HS-5 (cell line): ENCODE results near the gene EIF3L.

ENCODE experiments used
- DNase-seq: peaks from one replicate; pipeline ENCODE4 v3.0.0-alpha.2; 2012; ENCODE audit warnings: low read depth

The EIF3L gene

DNA sequence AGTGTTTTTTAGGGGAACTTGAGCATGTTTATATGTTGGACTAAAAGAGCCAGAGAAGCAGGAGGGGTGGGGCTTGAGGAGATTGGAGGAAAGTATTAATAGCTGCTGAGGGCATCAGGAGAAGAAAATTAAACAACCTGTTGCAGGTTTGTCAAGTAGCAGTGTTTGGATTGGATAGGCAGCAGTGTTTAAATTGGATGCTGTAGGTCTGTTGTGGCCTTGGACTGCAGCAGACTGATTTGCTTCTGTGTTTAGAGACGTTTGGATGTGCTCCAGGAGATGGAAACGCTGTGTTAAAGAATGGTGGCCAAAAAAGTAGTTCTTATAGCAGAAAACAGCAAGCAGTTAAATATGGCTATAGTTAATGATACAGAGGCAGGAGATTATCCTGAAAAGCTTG is 5.7 kb downstream of the EIF3L start:
- no peak for DNase-seq

- no peak for DNase-seq
These were observed 6.2 kb downstream of the EIF3L start for GRCh38 chr22:37855462-37855861.

- DNase-seq, result no peak
These were observed 11.7 kb downstream of the EIF3L start for GRCh38 chr22:37860796-37861421.

- no peak for DNase-seq
These were observed 13.5 kb downstream of the EIF3L start for GRCh38 chr22:37862570-37863325.

- no peak for DNase-seq
These were observed 16.3 kb downstream of the EIF3L start for GRCh38 chr22:37865510-37865909.

- no peak for DNase-seq
These were observed 21.1 kb downstream of the EIF3L start for GRCh38 chr22:37870273-37870672.

DNA sequence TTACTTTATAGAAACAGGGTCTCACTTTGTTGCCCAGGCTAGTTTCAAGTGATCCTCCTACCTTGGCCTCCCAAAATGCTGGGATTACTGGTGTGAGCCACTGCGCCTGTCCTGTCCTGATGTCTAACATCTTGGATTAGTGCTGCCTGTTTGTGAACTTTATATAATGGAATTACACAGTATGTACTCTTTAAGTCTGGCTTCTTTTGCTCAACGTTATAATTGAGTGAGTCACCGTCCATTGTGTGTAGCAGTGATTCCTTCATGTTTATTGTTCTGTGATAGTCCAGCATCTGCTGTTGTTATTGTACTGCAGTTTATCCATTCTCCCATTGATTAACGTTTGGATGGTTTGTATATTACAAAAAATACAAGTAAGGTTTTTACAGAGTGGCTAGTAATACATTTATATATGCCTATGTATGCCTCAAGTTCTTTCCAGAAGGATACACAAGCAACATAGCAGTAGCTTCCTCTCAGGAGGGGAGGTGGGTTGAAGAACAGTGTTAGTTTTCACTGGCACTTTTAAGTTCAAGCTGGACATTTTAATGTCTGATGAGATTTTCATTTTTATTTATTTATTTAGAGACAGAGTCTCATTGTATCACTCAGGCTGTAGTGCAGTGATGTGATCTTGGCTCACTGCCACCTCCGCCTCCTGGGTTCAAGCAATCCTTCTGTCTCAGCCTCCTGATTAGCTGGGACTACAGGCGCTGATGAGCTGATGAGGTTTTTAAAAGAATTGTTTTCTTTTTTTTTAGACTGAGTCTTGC is 31.6 kb downstream of the EIF3L start:
- DNase-seq, result peak; percentile 36

DNA sequence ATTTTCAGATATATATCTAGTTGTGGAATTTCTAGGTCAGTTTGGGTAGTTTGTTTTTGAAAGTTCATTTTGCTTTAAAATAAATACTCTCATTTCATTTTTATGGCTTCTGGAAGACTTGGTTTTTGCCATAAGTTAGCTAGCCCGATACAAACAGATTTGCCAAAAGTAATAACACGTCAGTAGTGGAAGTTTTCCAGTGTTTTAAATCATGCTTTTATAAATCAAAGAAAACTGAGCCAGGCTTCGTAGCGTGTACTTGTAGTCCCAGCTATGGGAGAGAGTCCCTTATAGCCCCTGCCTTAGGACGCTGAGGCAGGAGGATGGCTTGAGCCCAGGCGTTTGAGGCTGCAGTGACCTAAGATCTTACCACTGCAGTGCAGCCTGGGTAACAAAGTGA is 35.2 kb downstream of the EIF3L start:
- no peak for DNase-seq

- no peak for DNase-seq
These were observed 38.6 kb downstream of the EIF3L start for GRCh38 chr22:37887584-37888378.

DNA sequence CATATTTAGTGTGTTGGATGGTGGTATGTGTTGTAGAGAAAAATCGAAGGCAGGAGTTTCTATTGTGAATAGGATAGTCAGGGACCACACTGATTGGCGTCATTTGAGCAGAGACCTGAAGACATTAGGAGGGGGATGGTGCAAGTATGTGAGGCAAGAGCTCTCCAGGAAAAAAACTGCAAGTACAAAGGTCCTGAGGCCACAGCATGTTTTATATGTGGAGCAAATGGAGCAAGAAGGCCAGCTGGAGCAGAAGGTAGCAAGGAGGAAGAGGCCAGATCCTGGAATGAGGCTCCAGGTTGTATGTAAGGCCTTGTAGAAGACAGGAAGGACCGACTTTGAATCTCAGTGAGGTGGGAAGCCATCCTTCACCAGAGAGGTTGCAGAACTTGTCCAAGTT is 42.7 kb downstream of the EIF3L start:
- no peak for DNase-seq

GRCh38 chr22:37892566-37893335 is 43.5 kb downstream of the EIF3L start:
- DNase-seq, result no peak

GRCh38 chr22:37893583-37893983 is 44.4 kb downstream of the EIF3L start:
- no peak for DNase-seq

GRCh38 chr22:37894939-37895670 is 45.9 kb downstream of the EIF3L start:
- DNase-seq, result no peak

DNA sequence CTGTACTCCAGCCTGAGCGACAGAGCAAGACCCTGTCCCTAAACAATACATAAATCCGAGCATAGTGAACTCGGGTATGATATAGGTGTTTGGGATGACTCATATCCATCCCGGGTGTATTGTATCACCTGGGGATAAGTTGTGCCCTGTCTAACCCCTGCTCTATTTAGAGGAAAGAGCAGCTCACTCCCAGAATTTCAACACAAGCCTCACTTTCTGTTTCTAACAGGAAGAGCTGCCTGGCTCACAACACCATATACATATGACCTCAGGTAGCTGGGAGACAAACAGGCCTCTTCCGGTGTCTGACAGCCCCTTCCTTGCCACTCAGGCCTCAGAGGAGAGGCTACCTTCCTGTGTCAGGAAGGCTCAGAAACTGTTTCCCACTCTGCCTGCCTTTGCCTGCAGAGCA is 47.0 kb downstream of the EIF3L start:
- DNase-seq, result no peak

GRCh38 chr22:37896939-37897338 is 47.7 kb downstream of the EIF3L start:
- DNase-seq, result no peak

DNA sequence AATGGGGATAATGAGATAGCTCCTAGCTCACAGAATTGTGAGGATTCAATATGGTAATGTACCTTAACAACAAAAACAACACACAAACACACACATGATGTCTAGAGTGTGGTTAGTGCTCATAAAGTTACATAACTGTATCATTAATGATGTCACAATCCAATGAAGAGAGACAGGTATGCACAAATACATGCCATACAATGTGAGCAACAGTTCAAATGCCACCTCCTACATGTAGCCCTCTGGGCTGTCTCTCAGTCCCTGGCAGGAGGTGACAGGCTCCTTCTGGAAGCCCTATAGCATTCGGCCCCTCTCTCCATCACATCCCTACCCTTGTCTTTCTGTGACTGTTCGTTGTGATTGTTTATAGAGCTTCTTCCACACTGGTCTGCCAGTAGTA is 48.6 kb downstream of the EIF3L start:
- no peak for DNase-seq

- DNase-seq, result no peak
These were observed 49.4 kb downstream of the EIF3L start for GRCh38 chr22:37898441-37899181.

GRCh38 chr22:37904572-37905533 is 55.6 kb downstream of the EIF3L start:
- DNase-seq, result peak; percentile 98
